ENCODE measurements around the gene LRRC4B.
A peak's percentile ranks its signal among the peaks of the same experiment; 100 is the strongest.
"Not testable (repeated sequence)": the region's sequence is repeated elsewhere in the genome, so short reads cannot be mapped to it uniquely, and the experiment has no call there.

The LRRC4B gene, protein sequence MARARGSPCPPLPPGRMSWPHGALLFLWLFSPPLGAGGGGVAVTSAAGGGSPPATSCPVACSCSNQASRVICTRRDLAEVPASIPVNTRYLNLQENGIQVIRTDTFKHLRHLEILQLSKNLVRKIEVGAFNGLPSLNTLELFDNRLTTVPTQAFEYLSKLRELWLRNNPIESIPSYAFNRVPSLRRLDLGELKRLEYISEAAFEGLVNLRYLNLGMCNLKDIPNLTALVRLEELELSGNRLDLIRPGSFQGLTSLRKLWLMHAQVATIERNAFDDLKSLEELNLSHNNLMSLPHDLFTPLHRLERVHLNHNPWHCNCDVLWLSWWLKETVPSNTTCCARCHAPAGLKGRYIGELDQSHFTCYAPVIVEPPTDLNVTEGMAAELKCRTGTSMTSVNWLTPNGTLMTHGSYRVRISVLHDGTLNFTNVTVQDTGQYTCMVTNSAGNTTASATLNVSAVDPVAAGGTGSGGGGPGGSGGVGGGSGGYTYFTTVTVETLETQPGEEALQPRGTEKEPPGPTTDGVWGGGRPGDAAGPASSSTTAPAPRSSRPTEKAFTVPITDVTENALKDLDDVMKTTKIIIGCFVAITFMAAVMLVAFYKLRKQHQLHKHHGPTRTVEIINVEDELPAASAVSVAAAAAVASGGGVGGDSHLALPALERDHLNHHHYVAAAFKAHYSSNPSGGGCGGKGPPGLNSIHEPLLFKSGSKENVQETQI

DNA sequence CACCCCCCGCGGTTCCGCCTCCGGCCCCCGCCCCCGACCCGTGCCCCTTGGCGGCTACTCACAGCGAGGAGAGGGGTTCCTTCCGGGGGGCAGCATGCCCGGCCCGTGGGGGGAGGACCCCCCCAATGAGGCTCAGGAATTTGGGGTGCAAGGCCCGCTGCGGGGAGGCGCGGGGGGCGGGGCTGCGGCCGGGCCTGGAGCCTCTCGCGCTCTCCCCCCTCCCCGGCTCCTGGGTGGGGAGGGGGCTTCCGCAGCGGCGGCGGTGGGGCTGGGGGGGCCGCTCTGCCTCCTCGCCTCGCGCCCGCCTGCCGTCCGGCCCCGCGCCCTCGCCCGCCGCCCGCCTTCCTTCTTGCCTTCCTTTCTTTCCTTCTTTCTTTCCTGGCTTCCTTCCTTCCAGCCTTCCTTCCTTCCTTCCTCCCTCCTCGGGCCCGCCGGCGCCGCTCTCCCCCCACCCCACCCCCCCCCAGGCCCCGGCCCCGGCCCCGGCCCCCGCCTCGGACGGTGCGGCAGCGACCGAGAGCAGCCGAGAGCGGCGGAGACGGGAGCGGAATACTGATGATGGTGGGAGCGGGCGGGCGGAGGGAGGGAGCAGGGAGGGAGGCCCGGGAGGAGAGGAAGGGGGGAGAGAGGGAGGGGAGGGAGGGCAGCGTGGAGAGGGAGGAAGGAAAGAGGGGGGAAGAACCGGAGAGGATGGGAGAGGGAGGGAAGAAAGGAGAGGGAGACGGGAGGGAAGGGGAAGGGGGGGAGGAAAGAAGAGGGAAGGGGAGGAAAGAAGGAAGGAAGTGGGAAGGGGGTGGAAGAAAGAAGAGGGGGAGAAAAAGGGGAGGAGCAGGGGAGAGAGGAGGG, at the start of gene LRRC4B:
LRRC4B (minus strand) TSS at position 554 of the 846 bp plus-strand sequence. CDS start 19,597 bp downstream, outside the sequence.
- no peak for DNase-seq

DNA sequence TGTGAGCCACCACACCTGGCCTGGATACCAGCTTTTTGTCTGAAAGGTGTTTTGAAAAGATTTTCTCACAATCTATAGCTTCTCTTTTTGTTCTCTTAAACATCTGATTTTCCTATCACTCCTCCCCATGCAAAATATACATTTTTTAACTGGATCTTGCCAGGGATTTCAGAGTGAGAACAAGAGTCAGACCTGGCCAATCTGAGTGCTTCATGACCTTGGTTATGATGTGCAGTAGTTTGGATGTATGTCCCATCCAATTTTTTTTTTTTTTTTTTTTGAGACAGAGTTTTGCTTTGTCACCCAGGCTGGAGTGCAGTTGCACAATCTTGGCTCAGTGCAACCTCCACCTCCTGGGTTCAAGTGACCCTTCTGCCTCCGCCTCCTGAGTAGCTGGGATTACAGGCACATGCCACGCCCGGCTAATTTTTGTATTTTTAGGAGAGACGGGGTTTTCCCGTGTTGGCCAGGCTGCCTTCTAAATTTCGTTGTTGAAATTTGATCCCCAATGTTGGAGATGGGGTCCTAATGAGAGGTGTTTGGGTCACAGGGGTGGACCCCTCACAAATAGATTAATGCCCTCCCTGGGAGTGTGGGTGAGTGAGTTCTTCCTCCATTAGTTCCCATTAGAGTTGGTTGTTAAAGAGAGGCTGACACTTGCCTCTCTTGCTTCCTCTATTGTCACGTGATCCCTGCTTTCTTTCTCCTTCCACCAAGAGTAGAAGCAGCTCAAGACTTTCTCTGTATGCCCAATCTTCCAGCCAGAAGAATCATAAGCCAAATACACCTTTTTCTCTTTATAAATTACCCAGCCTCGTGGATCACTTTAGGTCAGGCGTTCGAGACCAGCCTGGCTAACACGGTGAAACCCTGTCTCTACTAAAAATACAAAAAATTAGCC, 44.5 kb upstream of the LRRC4B start:
- not testable (repeated sequence) for DNase-seq

DNA sequence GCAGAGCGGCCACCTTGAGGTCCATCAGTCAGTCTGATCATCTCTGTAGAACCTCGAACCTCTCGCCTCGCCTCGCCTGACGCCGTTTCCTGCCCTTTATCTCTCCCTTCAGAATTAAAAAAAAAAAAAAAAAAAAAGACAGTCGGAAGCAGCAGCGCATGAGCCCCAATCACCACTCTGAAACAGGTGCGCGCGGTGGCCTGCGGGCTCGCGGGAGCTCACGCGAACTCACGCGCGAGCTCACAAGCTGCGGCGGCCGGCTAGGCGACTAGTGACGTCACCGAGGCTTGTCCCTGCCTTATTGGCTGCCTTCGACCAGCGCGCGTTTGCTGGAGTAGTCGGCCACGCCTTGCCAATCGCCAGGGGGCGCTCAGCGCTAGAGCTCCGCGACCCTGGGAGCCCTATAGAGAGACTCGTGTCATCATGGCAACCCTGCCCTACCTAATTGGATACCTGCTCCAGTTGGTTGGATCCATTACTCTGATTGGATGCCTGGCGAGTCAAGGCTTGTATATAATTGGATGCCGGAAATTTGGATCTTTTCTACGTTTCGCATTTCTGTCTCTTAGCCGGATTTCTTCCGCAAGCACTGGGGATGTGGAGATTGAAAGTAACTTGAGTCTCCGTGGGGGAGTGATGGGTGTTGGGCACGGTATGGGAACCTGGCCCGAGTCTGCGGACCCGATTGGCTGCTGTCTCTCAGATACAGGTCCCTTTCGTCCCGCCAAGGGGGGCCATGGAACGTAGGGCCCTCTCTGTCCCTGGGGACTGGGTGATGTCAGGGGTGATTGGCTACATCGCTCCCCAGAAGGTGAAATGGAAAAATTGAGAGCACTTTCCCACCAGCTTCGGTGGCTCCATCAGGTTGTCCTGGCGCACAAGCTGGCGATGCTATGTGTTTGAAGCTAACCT, 39.9 kb upstream of the LRRC4B start:
- peak; percentile 75 for DNase-seq

DNA sequence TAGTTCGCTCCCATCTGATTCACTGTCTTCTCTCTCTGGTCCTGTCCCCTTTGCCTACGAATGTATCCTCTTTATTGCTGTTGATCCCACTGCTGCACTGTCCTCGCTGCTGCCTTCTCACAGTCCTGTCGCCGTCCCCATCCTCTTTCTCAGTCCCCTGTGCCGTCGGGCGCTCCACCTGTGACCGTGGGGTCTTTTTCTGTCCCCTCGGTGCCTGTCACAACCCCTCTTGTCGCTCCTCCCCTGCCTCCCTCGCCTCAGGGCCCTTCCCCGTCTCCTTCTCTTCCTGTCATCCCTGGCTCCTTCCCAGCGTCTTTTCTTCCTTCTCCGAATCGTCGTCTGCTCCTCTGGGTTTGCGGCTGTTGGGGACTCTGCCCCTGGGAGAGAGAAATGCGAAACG, 39.2 kb upstream of the LRRC4B start:
- DNase-seq: no peak

DNA sequence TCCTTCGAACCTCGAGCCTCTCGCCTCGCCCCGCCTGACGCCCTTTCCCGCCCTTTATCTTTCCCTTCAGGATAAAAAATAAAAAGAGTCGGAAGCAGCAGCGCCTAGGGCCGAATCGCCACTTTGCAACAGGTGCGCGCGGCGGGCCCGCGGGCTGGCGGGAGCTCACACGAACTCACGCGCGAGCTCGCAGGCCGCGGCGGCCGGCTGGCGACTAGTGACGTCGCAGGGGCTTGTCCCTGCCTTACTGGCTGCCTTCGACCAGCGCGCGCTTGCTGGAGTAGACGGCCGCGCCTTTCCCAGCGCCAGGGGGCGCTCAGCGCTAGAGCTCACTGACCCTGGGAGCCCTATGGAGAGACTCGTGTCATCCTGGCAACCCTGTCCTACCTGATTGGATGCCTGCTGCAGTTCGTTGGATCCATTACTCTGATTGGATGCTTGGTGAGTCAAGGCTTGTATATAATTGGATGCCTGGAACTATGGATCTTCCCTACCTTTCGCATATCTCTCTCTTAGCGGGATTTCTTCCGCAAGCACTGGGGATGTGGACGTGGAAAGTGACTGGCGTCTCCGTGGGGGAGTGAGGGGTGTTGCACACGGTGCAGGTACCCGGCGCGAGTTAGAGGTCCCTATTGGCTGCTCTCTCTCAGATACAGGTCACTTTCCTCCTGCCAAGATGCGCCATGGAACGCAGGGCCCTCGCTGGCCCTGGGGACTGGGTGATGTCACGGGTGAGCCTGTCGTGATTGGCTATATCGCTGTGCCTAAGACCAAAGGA, 38.0 kb upstream of the LRRC4B start:
- DNase-seq: not testable (repeated sequence)

DNA sequence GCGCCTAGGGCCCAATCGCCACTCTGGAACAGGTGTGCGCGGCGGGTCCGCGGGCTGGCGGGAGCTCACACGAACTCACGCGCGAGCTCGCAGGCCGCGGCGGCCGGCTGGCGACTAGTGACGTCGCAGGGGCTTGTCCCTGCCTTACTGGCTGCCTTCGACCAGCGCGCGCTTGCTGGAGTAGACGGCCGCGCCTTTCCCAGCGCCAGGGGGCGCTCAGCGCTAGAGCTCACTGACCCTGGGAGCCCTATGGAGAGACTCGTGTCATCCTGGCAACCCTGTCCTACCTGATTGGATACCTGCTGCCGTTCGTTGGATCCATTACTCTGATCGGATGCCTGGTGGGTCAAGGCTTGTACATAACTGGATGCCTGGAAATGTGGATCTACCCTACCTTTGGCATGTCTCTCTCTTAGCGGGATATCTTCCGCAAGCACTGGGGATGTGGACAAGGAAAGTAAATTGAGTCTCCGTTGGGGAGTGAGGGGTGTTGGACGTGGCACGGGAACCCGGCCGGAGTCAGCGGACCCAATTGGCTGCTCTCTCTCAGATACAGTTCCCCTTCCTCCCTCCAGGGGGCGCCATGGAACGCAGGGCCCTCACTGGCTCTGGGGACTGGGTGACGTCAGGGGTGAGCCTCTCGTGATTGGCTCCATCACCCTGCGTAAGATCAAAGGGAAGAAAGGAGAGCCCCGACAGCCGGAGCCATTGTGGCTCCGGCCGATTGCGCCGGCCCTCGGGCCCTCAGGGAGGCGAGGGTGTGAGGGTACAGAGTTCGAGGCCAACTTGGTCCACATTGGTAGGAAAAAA, 36.2 kb upstream of the LRRC4B start:
- DNase-seq: not testable (repeated sequence)

DNA sequence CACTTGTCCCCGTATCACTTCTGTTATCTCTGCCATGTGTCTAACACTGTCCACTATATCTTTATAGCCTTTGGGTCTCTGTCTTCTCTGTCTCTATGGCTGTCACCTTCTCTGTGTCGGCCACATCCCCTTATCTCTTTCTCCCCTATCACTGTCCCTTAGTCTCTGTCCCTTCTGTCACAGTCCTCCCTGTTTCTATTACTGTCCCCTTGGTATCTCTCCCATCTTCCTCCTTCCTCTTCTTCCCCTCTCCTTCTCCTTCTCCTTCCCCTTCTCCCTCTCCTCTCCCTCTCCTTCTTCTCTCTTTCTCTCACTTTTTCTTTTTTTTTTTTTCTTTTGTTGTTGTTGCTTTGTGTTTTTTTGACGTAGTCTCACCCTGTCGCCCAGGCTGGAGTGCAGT, 34.7 kb upstream of the LRRC4B start:
- no peak for DNase-seq

DNA sequence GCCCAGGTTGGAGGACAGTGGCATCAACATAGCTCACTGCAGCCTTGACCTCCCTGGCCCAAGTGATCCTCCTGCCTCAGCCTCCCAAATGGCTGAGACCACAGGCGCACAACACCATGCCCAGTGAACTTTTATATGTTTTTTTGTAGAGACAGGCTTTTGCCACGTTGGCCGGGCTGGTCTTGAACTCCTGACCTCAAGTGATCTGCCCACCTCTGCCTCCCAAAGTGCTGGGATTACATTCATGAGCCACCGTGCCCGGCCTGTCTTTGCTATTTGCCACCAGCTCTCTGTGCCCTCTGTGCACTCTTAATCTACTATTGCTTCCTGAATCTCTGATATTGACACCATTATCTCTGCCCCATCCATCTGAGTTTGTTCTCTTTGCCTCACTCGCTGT, 34.3 kb upstream of the LRRC4B start:
- DNase-seq: no peak

DNA sequence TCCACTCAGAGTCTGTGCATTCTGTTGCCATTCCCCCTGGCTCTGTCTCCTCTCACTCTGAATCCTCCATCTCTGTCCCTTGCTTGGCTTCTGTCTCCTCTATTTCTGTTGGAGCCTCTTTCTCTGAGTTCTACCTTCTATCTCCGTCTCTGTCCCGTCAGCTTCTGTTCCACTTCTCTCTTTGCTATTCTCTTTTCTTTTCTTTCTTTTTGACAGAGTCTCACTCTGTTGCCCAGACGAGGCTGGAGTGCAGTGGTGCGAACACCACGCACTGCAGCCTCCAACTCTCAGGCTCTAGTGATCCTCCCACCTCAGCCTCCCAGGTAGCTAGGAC, 33.8 kb upstream of the LRRC4B start:
- no peak for DNase-seq

DNA sequence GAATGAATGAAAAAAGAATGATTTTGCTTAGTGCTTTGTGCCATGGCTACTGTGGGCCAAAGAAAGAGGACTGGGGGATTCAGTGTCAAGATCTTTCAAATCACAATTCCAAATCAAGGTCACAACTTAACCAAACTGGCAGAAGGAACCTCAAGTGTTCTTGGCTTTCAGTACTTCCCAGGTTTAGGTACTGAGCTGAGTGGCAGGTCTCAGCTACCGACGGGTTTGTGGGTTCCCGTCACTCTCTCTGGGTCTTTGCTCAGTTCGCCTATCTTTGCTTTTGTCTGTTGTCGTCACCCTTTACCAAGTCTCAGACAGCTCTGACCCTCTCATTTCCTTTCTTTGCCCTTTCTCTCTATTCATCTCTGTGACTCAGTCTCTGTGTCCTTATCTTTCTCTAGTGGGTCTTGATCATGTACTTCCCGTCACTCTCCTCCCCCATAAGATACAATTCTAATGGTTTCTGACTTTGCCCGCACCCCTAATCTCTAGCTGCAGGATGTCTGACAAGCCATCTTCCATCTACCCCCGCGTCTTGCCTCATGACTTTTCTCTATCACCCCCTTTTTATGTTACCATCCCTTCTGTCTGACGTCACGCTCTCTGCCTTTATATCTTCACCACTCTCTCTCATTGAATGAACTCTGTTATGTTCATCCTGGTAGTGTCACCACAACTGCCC, 33.3 kb upstream of the LRRC4B start:
- DNase-seq: no peak

DNA sequence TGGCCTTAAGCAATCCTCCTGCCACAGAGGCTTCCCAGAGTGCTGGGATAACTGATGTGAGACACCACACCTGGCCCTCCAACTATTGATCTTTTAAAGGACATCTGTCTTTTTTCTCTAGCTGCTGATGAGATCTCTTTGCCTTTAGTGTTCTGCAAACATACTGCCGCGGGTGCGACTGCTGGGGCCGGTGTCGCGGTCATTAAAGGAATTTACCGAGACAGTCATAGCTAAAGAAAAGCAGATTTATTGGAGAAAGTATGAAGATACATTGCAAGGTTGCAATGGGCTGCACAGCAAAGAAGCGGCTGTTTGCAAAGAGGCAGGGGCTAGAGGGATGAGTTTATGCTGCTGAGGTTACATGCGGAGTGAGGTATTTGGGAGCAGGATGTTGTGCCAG, 31.2 kb upstream of the LRRC4B start:
- DNase-seq: no peak

DNA sequence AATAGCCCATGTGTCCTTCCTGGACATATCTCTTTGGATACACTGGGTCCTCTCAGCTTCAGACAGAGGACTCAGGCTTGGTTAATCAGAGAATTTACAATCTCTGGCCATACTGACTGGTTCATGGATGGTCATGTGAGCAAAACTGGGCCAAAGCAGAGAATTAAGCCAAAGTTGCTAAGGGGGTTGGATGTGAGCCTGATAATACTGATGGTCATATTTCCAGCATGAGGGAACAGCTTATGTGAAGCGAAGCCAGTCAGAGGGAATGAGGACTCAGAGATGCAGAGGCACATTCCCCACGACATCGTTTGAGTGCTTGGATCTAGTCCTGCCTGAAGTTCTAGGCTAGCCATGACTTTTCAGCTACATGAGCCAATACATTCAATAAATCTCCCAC, 22.0 kb upstream of the LRRC4B start:
- no peak for DNase-seq

DNA sequence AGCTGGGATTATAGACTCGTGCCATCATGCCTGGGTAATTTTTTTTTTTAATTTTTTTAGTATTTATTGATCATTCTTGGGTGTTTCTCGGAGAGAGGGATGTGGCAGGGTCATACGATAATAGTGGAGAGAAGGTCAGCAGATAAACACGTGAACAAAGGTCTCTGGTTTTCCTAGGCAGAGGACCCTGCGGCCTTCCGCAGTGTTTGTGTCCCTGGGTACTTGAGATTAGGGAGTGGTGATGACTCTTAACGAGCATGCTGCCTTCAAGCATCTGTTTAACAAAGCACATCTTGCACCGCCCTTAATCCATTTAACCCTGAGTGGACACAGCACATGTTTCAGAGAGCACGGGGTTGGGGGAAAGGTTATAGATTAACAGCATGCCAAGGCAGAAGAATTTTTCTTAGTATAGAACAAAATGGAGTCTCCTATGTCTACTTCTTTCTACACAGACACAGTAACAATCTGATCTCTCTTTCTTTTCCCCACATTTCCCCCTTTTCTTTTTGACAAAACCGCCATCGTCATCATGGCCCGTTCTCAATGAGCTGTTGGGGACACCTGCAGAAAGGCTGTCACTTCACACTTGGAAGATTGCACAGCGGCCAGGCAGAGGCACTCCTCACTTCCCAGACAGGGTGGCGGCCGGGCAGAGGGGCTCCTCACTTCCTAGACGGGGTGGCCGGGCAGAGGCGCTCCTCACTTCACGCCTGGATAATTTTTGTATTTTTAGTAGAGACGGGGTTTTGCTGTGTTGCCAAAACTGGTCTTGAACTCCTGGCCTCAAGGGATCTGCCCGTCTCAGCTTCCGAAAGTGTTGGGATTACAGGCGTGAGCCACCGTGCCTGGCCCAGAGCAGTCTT, 13.8 kb upstream of the LRRC4B start:
- not testable (repeated sequence) for DNase-seq

DNA sequence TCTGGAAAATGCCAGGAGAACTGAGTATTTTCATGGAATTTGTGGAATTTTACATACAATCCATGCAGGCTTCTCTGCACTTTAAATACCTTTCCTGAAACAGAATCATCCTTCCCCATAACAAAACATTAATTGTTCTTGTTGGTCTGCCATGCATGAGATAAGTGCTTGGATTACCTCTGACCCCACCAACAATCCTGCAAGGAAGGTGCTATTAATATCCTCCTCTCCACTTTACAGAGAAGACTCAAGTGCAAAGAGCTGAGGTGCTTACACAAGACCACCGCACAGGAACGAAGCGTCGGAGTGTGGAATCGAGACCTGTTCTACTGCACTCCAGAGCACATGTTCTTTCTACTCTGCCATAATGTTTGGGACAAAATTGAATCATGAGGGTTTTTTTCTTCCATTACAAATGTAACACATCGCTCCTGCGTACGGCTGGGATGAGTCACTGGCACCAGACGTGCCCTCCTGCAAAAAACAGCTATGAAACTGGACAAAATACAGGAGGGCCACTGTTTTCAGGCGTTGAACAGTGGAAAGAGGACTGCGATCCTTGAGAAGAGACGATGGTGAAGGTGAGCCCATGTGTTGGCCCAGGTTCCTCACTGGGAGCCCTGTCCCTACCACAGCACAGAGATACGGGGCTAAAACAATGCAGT, 12.9 kb upstream of the LRRC4B start:
- DNase-seq: no peak

DNA sequence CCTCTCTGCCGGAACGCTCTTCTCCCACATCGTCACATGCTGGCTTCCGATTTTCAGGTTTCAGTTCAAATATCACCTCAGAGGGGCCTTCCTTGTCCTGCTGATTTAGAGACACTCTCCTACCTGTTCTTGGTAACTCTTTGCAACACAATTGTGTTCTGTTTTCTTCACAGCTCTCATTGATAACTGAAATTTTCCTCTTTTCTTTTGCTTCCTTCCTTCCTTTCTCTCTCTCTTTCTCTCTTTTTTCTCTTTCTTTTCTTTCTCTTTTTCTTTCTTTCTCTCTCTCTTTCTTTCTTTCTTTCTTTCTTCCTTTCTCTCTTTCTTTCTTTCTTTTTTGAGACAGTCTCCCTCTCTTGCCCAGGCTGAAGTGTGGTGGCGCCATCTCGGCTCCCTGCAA, 12.0 kb upstream of the LRRC4B start:
- no peak for DNase-seq

DNA sequence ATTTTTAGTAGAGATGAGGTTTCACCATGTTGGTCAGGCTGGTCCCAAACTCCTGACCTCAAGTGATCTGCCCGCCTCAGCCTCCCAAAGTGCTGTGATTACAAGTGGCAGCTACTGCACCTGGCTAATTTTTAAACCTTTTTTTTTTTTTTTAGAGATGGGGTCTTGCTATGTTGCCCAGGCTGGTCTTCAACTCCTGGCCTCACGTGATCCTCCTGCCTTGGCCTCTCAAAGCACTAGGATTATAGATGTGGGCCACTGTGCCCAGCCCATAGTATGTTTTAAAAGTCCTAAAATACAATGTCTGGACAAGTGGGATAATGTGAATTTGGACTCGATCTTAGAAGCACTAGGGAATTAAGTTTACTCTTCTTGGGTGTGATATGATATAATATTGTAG, 8.5 kb upstream of the LRRC4B start:
- DNase-seq: not testable (repeated sequence)

DNA sequence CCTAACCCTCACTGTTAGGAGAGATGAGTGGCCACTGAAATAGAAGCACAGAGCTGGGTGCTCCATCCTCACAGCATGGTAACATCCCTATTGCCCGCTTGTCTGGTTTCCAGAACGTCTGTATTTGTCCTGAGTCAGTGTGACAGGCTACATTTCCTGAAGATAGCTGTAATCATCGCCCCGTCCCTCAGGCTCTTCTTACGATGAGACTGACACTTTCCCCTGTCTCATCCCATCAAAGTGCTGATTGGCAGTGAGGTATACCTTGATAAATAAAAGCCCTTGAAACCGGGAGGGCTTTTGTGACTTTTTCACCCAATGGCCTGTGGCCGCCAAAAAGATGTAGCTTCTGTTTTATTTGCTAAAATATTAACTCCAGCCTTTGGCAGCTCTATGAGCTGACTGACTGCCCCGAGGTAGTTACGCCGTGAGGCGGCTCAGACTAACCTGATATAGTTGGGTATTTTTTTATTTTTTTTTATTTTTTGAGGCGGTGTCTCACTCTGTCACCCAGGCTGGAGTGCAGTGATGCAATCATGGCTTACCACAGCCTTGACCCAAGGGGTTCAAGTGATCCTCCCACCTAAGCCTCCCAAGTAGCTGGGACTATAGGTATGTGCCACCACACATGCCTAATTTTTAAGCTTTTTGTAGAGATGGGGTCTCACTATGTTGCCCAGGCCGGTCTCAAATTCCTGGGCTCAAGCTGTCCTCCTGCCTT, 5.7 kb upstream of the LRRC4B start:
- DNase-seq: no peak
